ENCODE data around the gene LIN7C. TPM values are rescaled to one million over a fixed set of nuclear protein-coding genes. Genes with fewer than 3 reads are reported as not detected.
A peak's percentile ranks its signal among the peaks of the same experiment; 100 is the strongest.

Gene LIN7C
- total and polyA plus RNA-seq, 2 of the 13 experiments (the other 11 are each of a cell fraction or from before 2014, with no cell fraction given): 14.8 to 37.2 TPM

GRCh38 chr11:27472398-27473016 is 34.1 kb downstream of the LIN7C start, which contains the start of gene LGR4 (continued):
- no peak for TF ChIP-seq TFDP2 (CRISPR knock-in tag; IDR thresholded peaks at IDR 0.05)
- TF ChIP-seq MAFG (CRISPR knock-in tag; IDR thresholded peaks at IDR 0.05): no peak
- TF ChIP-seq FOXO4 (CRISPR knock-in tag; conservative IDR thresholded peaks at IDR 0.05): no peak
- TF ChIP-seq PHF5A (CRISPR knock-in tag; IDR thresholded peaks at IDR 0.05; ENCODE audit: low read depth, unreplicated experiment): no peak
- TF ChIP-seq ZEB1 (IDR thresholded peaks at IDR 0.05; ENCODE audit: insufficient replicate concordance, low read depth): no peak
- no peak for TF ChIP-seq IRF9 (CRISPR knock-in tag; IDR thresholded peaks at IDR 0.05; ENCODE audit: borderline replicate concordance)
- TF ChIP-seq DNMT3B (CRISPR knock-in tag; conservative IDR thresholded peaks at IDR 0.05): no peak
- no peak for TF ChIP-seq TCF12 (IDR thresholded peaks at IDR 0.05)
- TF ChIP-seq TCF12 (CRISPR knock-in tag; IDR thresholded peaks at IDR 0.05): no peak
- TF ChIP-seq ZNF615 (CRISPR knock-in tag; IDR thresholded peaks at IDR 0.05; ENCODE audit: borderline replicate concordance): no peak
- no peak for TF ChIP-seq ISX (CRISPR knock-in tag; conservative IDR thresholded peaks at IDR 0.05)
- no peak for TF ChIP-seq XBP1 (CRISPR knock-in tag; IDR thresholded peaks at IDR 0.05)
- TF ChIP-seq ZNF234 (CRISPR knock-in tag; conservative IDR thresholded peaks at IDR 0.05): no peak
- TF ChIP-seq ZBTB7B (CRISPR knock-in tag; IDR thresholded peaks at IDR 0.05): 0 out of 2 replicates have a peak, but pooled peaks have one; percentile 27
- no peak for TF ChIP-seq ADNP (CRISPR knock-in tag; IDR thresholded peaks at IDR 0.05)
- no peak for TF ChIP-seq MATR3 (CRISPR knock-in tag; IDR thresholded peaks at IDR 0.05)
- TF ChIP-seq ZNF747 (CRISPR knock-in tag; IDR thresholded peaks at IDR 0.05; ENCODE audit: borderline replicate concordance): no peak
- 0 out of 2 replicates have a peak, but pooled peaks have one; percentile 19 for TF ChIP-seq HNRNPL (IDR thresholded peaks at IDR 0.05; ENCODE audit: low read depth, low read length)
- TF ChIP-seq ZNF503 (CRISPR knock-in tag; IDR thresholded peaks at IDR 0.05): no peak
- TF ChIP-seq MEIS1 (CRISPR knock-in tag; IDR thresholded peaks at IDR 0.05; ENCODE audit: borderline replicate concordance): no peak
- no peak for TF ChIP-seq AHR (CRISPR knock-in tag; IDR thresholded peaks at IDR 0.05)
- TF ChIP-seq SP1 (IDR thresholded peaks at IDR 0.05): no peak
- TF ChIP-seq SP1 (CRISPR knock-in tag; IDR thresholded peaks at IDR 0.05): no peak
- TF ChIP-seq FOSL2 (CRISPR knock-in tag; IDR thresholded peaks at IDR 0.05): 0 out of 2 replicates have a peak, but pooled peaks have one; percentile 32
- no peak for TF ChIP-seq SMAD9 (CRISPR knock-in tag; IDR thresholded peaks at IDR 0.05)
- no peak for TF ChIP-seq PCBP2 (optimal IDR thresholded peaks at IDR 0.05; ENCODE audit: low read depth, low read length, poor library complexity, severe bottlenecking)
- TF ChIP-seq NR2F1 (CRISPR knock-in tag; IDR thresholded peaks at IDR 0.05): no peak
- 0 out of 2 replicates have a peak, but pooled peaks have one; percentile 22 for TF ChIP-seq ZNF205 (CRISPR knock-in tag; IDR thresholded peaks at IDR 0.05)
